NOMO-1 (cell line): ENCODE results near the gene FRMD3.
A peak's percentile ranks its signal among the peaks of the same experiment; 100 is the strongest.
"Not testable (repeated sequence)": the region's sequence is repeated elsewhere in the genome, so short reads cannot be mapped to it uniquely, and the experiment has no call there.

ENCODE experiments used
- DNase-seq, 2 experiments: peaks; one replicate each; lab custom pipeline; 2025; ENCODE audit not compliant: unreplicated experiment in 2 of 2; lab: John Stamatoyannopoulos, UW

The FRMD3 gene

GRCh38 chr9:83526211-83526610, 12.0 kb downstream of the FRMD3 start:
- no peak for DNase-seq

- DNase-seq = no peak
Measured at GRCh38 chr9:83523684-83524083, 14.5 kb downstream of the FRMD3 start.

- DNase-seq = peak in 1 of 2 experiments; percentile 57
Measured at GRCh38 chr9:83521411-83521810, 16.8 kb downstream of the FRMD3 start.

GRCh38 chr9:83521011-83521410, 17.2 kb downstream of the FRMD3 start:
- peak; percentile 4 to 7 for DNase-seq

GRCh38 chr9:83520292-83520691, 17.9 kb downstream of the FRMD3 start:
- DNase-seq = no peak

- not testable (repeated sequence) for DNase-seq
Measured at GRCh38 chr9:83517980-83518379, 20.2 kb downstream of the FRMD3 start.

GRCh38 chr9:83514767-83515166, 23.4 kb downstream of the FRMD3 start:
- DNase-seq = no peak

GRCh38 chr9:83512621-83513020, 25.6 kb downstream of the FRMD3 start:
- no peak for DNase-seq

GRCh38 chr9:83511051-83511450, 27.1 kb downstream of the FRMD3 start:
- peak; percentile 30 to 81 for DNase-seq

- no peak for DNase-seq
Measured at GRCh38 chr9:83509402-83509801, 28.8 kb downstream of the FRMD3 start.

GRCh38 chr9:83508067-83508466, 30.1 kb downstream of the FRMD3 start:
- peak in 1 of 2 experiments; percentile 15 for DNase-seq

- no peak for DNase-seq
Measured at GRCh38 chr9:83505282-83505681, 32.9 kb downstream of the FRMD3 start.

- DNase-seq = no peak
Measured at GRCh38 chr9:83503866-83504265, 34.3 kb downstream of the FRMD3 start.

- DNase-seq = no peak
Measured at GRCh38 chr9:83501565-83501964, 36.6 kb downstream of the FRMD3 start.

GRCh38 chr9:83497441-83497840, 40.8 kb downstream of the FRMD3 start:
- DNase-seq = no peak

- DNase-seq = no peak
Measured at GRCh38 chr9:83491995-83492394, 46.2 kb downstream of the FRMD3 start.

- DNase-seq = no peak
Measured at GRCh38 chr9:83491413-83491812, 46.8 kb downstream of the FRMD3 start.

GRCh38 chr9:83489961-83490360, 48.2 kb downstream of the FRMD3 start:
- no peak for DNase-seq

GRCh38 chr9:83484990-83485389, 53.2 kb downstream of the FRMD3 start:
- DNase-seq = no peak

- no peak for DNase-seq
Measured at GRCh38 chr9:83483223-83483622, 55.0 kb downstream of the FRMD3 start.

- DNase-seq = no peak
Measured at GRCh38 chr9:83479765-83480164, 58.4 kb downstream of the FRMD3 start.

GRCh38 chr9:83477571-83477970, 60.6 kb downstream of the FRMD3 start:
- DNase-seq = no peak

GRCh38 chr9:83477120-83477519, 61.1 kb downstream of the FRMD3 start:
- DNase-seq = no peak

- DNase-seq = no peak
Measured at GRCh38 chr9:83476513-83476912, 61.7 kb downstream of the FRMD3 start.
